HEK293 (cell line): ENCODE data around the gene FAM110A.

ENCODE experiments used
- GLI4 ChIP-seq: fragments of 450-650 bp; formaldehyde crosslinking; IDR thresholded peaks from 2 replicates; pipeline ENCODE4 v1.5.1; 2016; ENCODE audit warnings: missing biosample characterization, missing genetic modification characterization
- INSM2 ChIP-seq: fragments of 450-650 bp; formaldehyde crosslinking; IDR thresholded peaks from 2 replicates; pipeline ENCODE4 v1.5.1; 2016; ENCODE audit warnings: missing biosample characterization, missing genetic modification characterization
- ZBTB7A ChIP-seq: fragments of 450-650 bp; formaldehyde crosslinking; IDR thresholded peaks from 2 replicates; pipeline ENCODE4 v1.5.1; 2016; ENCODE audit warnings: low read depth, missing biosample characterization, missing genetic modification characterization
- ZNF114 ChIP-seq: fragments of 450-650 bp; formaldehyde crosslinking; IDR thresholded peaks from 2 replicates; pipeline ENCODE4 v1.5.0; 2017; ENCODE audit warnings: missing biosample characterization, missing genetic modification characterization
- ZNF174 ChIP-seq: fragments of 450-650 bp; formaldehyde crosslinking; IDR thresholded peaks from 2 replicates; pipeline ENCODE4 v1.5.0; 2017; ENCODE audit warnings: missing biosample characterization, mild to moderate bottlenecking, missing genetic modification characterization
- ZNF23 ChIP-seq: fragments of 450-650 bp; formaldehyde crosslinking; IDR thresholded peaks from 2 replicates; pipeline ENCODE4 v1.5.1; 2016; ENCODE audit warnings: missing biosample characterization, missing genetic modification characterization, borderline replicate concordance
- ZNF248 ChIP-seq: fragments of 450-650 bp; formaldehyde crosslinking; IDR thresholded peaks from 2 replicates; pipeline ENCODE4 v1.5.1; 2017; ENCODE audit warnings: missing biosample characterization, missing genetic modification characterization
- ZNF510 ChIP-seq: fragments of 450-650 bp; formaldehyde crosslinking; IDR thresholded peaks from 2 replicates; pipeline ENCODE4 v1.5.1; 2018; ENCODE audit warnings: mild to moderate bottlenecking, missing genetic modification characterization, missing biosample characterization; ENCODE audit not compliant: insufficient replicate concordance
- ZNF670 ChIP-seq: fragments of 450-650 bp; formaldehyde crosslinking; IDR thresholded peaks from 2 replicates; pipeline ENCODE4 v1.5.1; 2016; ENCODE audit warnings: missing biosample characterization, missing genetic modification characterization, low read depth

GRCh38 chr20:839626-840025 lies 6.1 kb downstream of the FAM110A start:
- TF ChIP-seq ZNF23 (tag by site-specific recombination) (no peak), ZBTB7A (tag by site-specific recombination) (no peak), GLI4 (no peak), ZNF670 (tag by site-specific recombination) (no peak), ZNF248 (no peak), INSM2 (no peak), ZNF174 (tag by site-specific recombination) (no peak), ZNF510 (tag by site-specific recombination) (no peak), ZNF114 (tag by site-specific recombination) (no peak)
